ENCODE data around the gene EPG5.

- TF ChIP-seq CTCF (IDR thresholded peaks at IDR 0.05 in 4 of 5, conservative IDR thresholded peaks at IDR 0.05 in 1 of 5) (no peak), POLR2A (IDR thresholded peaks at IDR 0.05) (no peak)
Observed at GRCh38 chr18:45849529-45849928, 117.6 kb downstream of the EPG5 start.
